GM19193 (cell line): ENCODE results near the gene HSPA9.

ENCODE experiments used
- POLR2A ChIP-seq: IDR thresholded peaks from 4 replicates; pipeline ENCODE4 v1.6.1; 2011; ENCODE audit not compliant: insufficient read depth, insufficient read length; ENCODE audit errors: extremely low read depth

HSPA9 gene

GRCh38 chr5:138554143-138554542 is 21.1 kb downstream of the HSPA9 start:
- no peak for TF ChIP-seq POLR2A

- TF ChIP-seq POLR2A, result no peak
Measured at GRCh38 chr5:138553437-138554095, 21.6 kb downstream of the HSPA9 start.

DNA sequence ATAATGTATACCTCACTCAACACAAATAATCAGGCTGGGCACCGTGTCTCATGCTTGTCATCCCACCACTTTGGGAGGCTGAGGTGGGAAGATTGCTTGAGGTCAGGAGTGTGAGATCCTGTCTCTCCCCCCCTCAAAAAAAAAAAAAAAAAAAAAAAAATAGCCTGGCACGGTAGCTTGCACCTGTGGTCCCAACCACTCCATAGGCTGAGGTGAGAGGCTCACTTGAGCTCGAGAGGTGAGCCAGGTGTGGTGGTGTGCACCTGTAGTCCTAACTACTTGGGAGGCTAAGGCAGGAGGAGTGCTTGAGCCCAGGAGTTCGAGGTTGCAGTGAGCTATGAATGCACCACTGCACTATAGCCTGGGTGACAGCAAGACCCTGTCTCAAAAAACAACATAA is 22.5 kb downstream of the HSPA9 start:
- no peak for TF ChIP-seq POLR2A

DNA sequence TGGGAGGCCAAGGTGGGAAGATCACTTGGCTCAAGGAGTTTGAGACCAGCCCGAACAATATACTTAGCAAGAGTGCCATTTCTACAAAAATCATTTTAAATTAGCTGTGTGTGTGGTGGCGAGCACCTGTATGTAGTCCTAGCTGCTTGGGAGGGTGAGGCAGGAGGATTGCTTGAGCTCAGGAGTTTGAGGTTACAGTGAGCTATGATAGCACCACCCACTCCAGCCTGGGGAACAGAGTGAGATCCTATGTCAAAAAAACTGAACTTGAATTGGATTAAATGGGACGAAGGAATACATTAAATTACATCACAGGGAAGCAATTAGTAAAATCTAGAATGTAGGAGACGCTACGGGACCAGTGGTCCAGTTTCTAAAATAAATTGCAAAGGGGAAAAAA is 25.8 kb downstream of the HSPA9 start:
- TF ChIP-seq POLR2A, result no peak

DNA sequence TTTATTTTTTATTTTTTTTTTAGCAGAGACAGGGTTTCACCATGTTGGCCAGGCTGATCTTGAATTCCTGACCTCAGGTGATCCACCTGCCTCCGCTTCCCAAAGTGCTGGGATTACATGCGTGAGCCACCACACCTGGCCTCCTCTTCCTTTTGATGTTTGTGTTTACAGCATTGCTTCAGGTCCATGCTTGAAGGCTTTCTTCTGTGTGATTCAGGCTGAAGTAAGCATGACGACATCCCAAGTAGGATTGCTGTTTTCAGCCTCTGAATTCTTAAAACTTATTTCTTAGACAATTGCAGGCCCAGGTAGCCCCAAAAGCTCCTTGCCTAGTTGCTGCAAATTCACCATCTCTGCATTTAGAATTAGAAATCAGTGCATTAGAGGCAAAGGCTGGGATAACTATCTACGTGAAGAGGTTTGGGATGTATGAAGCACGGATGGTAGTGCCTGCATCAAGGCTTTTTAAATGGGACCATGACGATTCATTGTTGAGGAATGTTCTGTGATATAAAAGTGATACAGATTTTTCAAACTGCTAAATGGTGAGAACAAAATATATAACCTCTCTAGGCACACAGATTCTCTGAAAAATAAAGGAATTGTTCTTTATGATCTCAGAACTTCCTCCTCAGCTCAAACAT is 29.2 kb downstream of the HSPA9 start:
- TF ChIP-seq POLR2A, result no peak

DNA sequence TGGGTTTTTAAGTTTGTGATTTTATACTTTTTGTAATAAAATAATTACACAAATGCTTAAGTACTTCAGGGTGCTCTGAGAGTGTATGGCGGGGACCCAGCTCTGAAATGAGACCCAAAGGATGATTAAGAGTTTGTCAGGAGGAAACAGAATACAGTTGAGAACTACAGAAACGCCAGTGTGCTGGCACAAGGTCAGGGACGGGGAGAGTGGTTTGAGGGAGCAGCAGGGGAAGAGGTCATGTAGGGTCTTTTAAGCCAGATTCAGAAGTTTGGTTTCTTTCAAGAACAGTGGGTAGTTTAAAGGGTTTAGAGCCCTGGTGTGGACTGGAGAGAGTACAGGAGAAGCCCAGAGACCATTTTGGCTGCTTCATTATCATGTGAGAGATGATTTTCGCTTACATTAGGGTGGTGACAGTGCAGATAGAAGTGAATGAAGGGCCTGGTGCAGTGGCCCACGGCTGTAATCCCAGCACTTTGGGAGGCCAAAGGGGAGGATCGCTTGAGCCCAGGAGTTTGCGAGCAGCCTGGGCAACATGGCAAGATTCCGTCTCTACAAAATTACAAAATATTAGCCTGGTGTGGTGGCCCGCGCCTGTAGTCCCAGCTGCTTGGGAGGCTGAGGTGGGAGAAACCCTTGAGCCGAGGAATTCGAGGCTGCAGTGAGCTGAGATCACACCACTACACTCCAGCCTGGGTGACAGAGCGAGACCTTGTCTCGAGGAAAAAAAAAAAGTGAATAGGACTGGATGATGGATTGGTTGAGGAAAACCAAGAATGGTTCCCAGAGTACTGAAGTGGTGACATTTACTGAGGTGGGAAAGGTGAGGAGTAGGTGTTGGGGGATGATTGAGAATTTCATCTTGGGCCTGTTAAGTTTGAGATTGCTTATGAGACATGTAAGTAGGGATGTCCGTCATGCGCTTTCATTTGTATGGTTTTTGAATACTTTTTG is 30.7 kb downstream of the HSPA9 start:
- TF ChIP-seq POLR2A, result no peak

GRCh38 chr5:138543730-138544104 is 31.5 kb downstream of the HSPA9 start:
- peak; percentile 31 for TF ChIP-seq POLR2A

- peak; percentile 68 for TF ChIP-seq POLR2A
Measured at GRCh38 chr5:138542956-138543729, 32.1 kb downstream of the HSPA9 start, which contains the start of gene ETF1. Gene ETF1, minus strand, starts transcription at chr5:138543236. Its CDS starts 318 bp downstream, at chr5:138542918.

DNA sequence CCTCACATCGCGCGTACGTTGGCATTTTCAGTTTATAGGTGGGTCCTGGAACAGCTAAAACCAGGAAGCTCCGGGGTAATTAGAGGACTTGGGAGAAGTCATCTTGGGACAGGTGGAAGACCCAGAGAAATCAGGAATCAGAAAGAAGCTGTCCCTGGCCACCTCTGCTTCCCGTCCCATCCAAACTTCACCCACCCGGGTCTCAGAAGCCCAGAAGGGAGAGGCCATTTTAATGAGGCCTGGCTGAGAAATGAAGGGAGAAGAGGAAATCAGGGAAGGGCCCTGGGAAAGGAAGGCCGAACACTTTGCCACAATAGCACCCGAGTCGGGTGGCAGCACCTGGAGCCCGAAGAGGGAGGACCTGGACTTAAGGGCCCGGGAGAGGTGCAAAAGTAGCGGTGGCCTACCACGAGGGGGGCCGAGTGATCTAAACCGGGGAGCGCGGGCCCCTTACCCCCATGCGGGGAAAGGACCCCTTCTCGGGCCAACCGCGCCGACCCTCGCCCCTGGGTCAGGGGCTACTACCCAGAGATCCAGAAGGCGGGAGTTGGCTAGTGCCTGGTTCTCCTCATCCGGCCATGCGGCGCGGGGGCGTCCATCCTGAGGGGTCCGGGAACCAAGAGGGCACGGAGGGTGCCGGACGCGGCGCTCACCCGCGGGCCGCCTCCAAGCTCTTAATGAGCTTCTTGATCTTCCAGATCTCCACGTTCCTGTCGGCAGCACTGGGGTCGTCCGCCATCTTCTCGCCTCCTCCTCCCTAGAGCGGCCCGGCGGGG is 32.8 kb downstream of the HSPA9 start:
- TF ChIP-seq POLR2A, result no peak

DNA sequence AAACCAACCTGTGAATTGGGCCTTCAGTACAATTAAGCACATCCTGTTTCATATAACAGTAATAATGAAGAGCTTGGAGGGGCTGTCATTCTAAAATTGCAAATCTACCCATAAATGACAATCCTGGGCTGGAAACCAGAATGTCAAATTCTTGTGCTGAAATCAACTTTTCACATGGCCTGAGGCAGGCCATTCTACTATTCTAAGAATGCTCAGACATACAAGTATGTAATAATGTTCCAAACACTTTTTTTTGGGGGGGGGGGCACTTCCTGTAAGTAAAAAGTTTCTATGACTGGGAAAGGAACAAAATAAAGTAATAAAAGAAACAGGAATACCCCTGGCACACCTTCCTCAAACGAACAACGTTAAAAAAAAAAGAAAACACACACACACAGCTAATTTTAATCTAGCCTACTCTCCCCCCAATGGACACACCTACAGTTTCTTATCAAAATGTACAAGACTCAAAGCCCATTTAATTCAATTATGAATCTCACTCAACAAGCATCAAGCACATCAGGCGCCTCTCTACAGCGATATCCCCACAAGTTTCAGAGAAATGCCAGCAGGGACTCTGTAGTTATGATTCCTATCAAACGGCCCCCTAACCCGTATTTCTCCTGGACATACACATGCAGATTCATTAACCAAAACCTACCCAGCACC is 33.6 kb downstream of the HSPA9 start:
- no peak for TF ChIP-seq POLR2A

- TF ChIP-seq POLR2A, result no peak
Measured at GRCh38 chr5:138539791-138540190, 35.4 kb downstream of the HSPA9 start.

- TF ChIP-seq POLR2A, result no peak
Measured at GRCh38 chr5:138538943-138539627, 36.1 kb downstream of the HSPA9 start.

DNA sequence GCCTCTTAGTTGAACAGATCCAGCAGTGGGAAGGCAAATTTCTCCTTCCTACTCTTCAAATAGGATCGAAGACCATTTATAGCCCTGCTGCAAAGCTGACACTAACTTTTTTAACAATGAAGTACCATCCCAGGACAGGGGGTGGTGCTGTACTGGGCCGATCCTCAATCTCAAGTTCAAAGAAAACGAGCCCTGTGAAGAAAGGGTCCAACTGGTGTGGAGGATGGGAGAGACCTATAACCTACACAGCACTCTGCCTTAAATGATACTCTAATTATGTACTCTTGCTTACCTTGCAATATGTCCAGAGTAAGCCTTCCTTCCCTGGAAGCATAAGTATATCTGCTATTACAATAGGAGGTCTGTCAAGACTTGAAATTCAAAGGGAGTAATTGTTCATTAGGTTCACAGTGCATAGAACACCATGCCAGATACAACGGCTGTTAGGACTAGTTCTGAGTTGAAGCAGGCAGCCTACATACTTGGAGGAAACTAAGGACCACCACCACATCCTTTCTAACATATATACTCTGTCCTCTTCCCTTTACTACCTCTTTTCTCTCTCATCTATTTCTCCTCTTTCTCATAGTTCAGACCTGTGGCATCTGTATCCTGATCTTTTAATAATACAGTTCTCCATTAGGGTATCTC is 38.4 kb downstream of the HSPA9 start:
- TF ChIP-seq POLR2A, result no peak

DNA sequence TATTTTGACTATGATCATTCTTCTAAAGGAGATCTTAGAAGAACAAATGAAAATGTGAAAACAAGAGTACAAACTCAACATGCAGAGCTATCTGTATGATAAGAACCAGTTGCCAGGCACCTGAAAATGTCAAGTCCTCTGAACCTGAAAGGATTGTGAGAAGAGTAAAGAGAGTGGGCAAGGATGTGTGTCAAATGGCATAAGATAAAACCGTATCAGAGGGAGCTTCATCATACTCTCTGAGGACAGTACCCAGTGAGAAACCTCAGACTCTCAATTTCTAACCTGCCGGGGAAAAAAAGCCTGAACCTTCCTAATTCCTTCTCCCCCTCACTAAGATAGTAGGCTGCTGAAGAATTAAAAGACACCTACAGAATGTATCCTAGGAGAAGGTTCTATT is 39.0 kb downstream of the HSPA9 start:
- no peak for TF ChIP-seq POLR2A
